IMR-90 (cell line): ENCODE data around the gene SLC66A1. TPM values are rescaled to one million over a fixed set of nuclear protein-coding genes. Genes with fewer than 3 reads are reported as not detected.

ENCODE experiments used
- ATAC-seq: fragments of 200-7000 bp; cut with Tn5 transposase; 2 replicates; pipeline ENCODE4 v1.9.1; 2020; ENCODE audit warnings: low read depth, mild to moderate bottlenecking, moderate library complexity
- BruUV-seq: library from RNA; stranded (reverse); fragments of 400-500 nt; replicated peaks from 2 replicates; lab custom pipeline; 2021; lab: Mats Ljungman, UMichigan
- CTCF ChIA-PET: fragments of 300-600 bp; formaldehyde crosslinking; extraction: SDS; loops from one replicate; lab custom pipeline; 2021; ENCODE audit warnings: antibody characterized with exemption; lab: Yijun Ruan, JAX
- POLR2A ChIA-PET: fragments of 300-600 bp; sonication (Branson Sonifier 250); formaldehyde crosslinking; loops from one replicate; lab custom pipeline; 2022; ENCODE audit warnings: antibody characterized with exemption; ENCODE audit not compliant: unreplicated experiment; lab: Charles Lee
- DNase-seq: peaks from one replicate; pipeline ENCODE4 v3.0.0; 2013
- H2AFZ ChIP-seq: replicated peaks from 2 replicates; pipeline ENCODE3; 2013; ENCODE audit warnings: low read length, mild to moderate bottlenecking; ENCODE audit not compliant: poor library complexity
- H2AK5ac ChIP-seq: 2 replicates; pipeline ENCODE4 v1.6.1; 2013; ENCODE audit warnings: low read depth, low read length, inconsistent platforms
- H2AK9ac ChIP-seq: replicated peaks from 2 replicates; pipeline ENCODE3; 2013; ENCODE audit warnings: mild to moderate bottlenecking, low read depth, low read length, moderate library complexity; ENCODE audit not compliant: poor library complexity
- H2BK120ac ChIP-seq: 2 replicates; pipeline ENCODE4 v1.6.1; 2013; ENCODE audit warnings: low read depth, low read length, inconsistent platforms
- H2BK15ac ChIP-seq: 3 replicates; pipeline ENCODE4 v1.6.1; 2013; ENCODE audit warnings: low read depth, low read length, inconsistent platforms
- H2BK20ac ChIP-seq: 2 replicates; pipeline ENCODE4 v1.6.1; 2013; ENCODE audit warnings: low read depth, mild to moderate bottlenecking, inconsistent platforms, low read length, moderate library complexity
- H2BK5ac ChIP-seq: 2 replicates; pipeline ENCODE4 v1.6.1; 2013; ENCODE audit warnings: mild to moderate bottlenecking, low read depth, low read length, inconsistent platforms; ENCODE audit not compliant: poor library complexity, severe bottlenecking
- H3K14ac ChIP-seq: replicated peaks from 2 replicates; pipeline ENCODE4 v1.6.1; 2013; ENCODE audit warnings: low read depth, low read length, inconsistent platforms
- H3K18ac ChIP-seq: 2 replicates; pipeline ENCODE4 v1.6.1; 2013; ENCODE audit warnings: low read depth, low read length, control low read depth
- H3K23ac ChIP-seq: 2 replicates; pipeline ENCODE4 v1.6.1; 2013; ENCODE audit warnings: low read depth, low read length, inconsistent platforms
- H3K27ac ChIP-seq: 2 replicates; pipeline ENCODE4 v1.5.1; 2013; ENCODE audit warnings: mild to moderate bottlenecking, control low read depth, low read length; ENCODE audit not compliant: insufficient read depth
- H3K27me3 ChIP-seq: 2 replicates; pipeline ENCODE4 v1.6.1; 2013; ENCODE audit warnings: low read length; ENCODE audit not compliant: control insufficient read depth, insufficient read depth
- H3K36me3 ChIP-seq: 2 replicates; pipeline ENCODE4 v1.6.1; 2013; ENCODE audit warnings: low read length, mixed read lengths; ENCODE audit not compliant: control insufficient read depth, insufficient read depth
- H3K4ac ChIP-seq: 2 replicates; pipeline ENCODE4 v1.6.1; 2013; ENCODE audit warnings: low read depth, low read length, inconsistent platforms
- H3K4me1 ChIP-seq: 2 replicates; pipeline ENCODE4 v1.6.1; 2013; ENCODE audit warnings: low read length, mixed read lengths; ENCODE audit not compliant: control insufficient read depth, insufficient read depth
- H3K4me2 ChIP-seq: 2 replicates; pipeline ENCODE4 v1.6.1; 2013; ENCODE audit warnings: low read depth, mild to moderate bottlenecking, control low read depth, low read length, moderate library complexity
- H3K4me3 ChIP-seq: 2 replicates; pipeline ENCODE4 v1.5.1; 2013; ENCODE audit warnings: low read depth, mild to moderate bottlenecking, control low read depth, low read length, moderate library complexity; ENCODE audit not compliant: insufficient read depth
- H3K56ac ChIP-seq: 2 replicates; pipeline ENCODE4 v1.6.1; 2013; ENCODE audit warnings: low read length, inconsistent platforms; ENCODE audit not compliant: insufficient read depth; ENCODE audit errors: extremely low read depth
- H3K79me1 ChIP-seq, 2 experiments: 2 replicates each; pipeline ENCODE4 v1.6.1; 2013; ENCODE audit warnings: low read length in 2 of 2, inconsistent platforms in 1 of 2, low read depth in 1 of 2
- H3K9ac ChIP-seq: 2 replicates; pipeline ENCODE4 v1.6.1; 2013; ENCODE audit warnings: low read depth, low read length, control low read depth
- H3K9me1 ChIP-seq: 2 replicates; pipeline ENCODE4 v1.6.1; 2013; ENCODE audit warnings: low read length, inconsistent platforms; ENCODE audit not compliant: insufficient read depth
- H3K9me3 ChIP-seq: 2 replicates; pipeline ENCODE4 v1.6.1; 2013; ENCODE audit warnings: low read length; ENCODE audit not compliant: control insufficient read depth, insufficient read depth
- H4K20me1 ChIP-seq: 2 replicates; pipeline ENCODE4 v1.6.1; 2013; ENCODE audit warnings: low read length, inconsistent platforms; ENCODE audit not compliant: insufficient read depth
- H4K5ac ChIP-seq: 2 replicates; pipeline ENCODE4 v1.6.1; 2013; ENCODE audit warnings: mild to moderate bottlenecking, low read depth, low read length, control low read depth
- H4K8ac ChIP-seq, 2 experiments: 2 replicates each; pipeline ENCODE4 v1.6.1; 2013; ENCODE audit warnings: low read depth in 2 of 2, low read length in 2 of 2, control low read depth in 1 of 2, inconsistent platforms in 1 of 2
- H4K91ac ChIP-seq: 2 replicates; pipeline ENCODE4 v1.6.1; 2013; ENCODE audit warnings: low read depth, low read length, inconsistent platforms; ENCODE audit not compliant: insufficient read depth
- BHLHE40 ChIP-seq: fragments of 150-350 bp; IDR thresholded peaks from 2 replicates; pipeline ENCODE4 v1.6.1; 2016; ENCODE audit warnings: mild to moderate bottlenecking, low read depth, low read length
- CEBPB ChIP-seq: IDR thresholded peaks from 2 replicates; pipeline ENCODE4 v1.6.1; 2012; ENCODE audit warnings: low read depth, low read length, improper control_type of control experiment
- CHD1 ChIP-seq: IDR thresholded peaks from 2 replicates; pipeline ENCODE4 v1.6.1; 2012; ENCODE audit warnings: low read depth, low read length, improper control_type of control experiment
- CTCF ChIP-seq: conservative IDR thresholded peaks from 2 replicates; pipeline ENCODE4 v1.5.1; 2012; ENCODE audit warnings: mild to moderate bottlenecking, low read depth, low read length, improper control_type of control experiment
- FOS ChIP-seq: fragments of 150-350 bp; IDR thresholded peaks from 2 replicates; pipeline ENCODE4 v1.6.1; 2016; ENCODE audit warnings: low read depth, low read length
- MAFK ChIP-seq: IDR thresholded peaks from 2 replicates; pipeline ENCODE4 v1.6.1; 2012; ENCODE audit warnings: low read depth, low read length, improper control_type of control experiment
- MAZ ChIP-seq: IDR thresholded peaks from 2 replicates; pipeline ENCODE4 v1.6.1; 2012; ENCODE audit warnings: low read depth, mild to moderate bottlenecking, low read length, improper control_type of control experiment, moderate library complexity, borderline replicate concordance
- POLR2A ChIP-seq: IDR thresholded peaks from 2 replicates; pipeline ENCODE4 v1.6.1; 2012; ENCODE audit warnings: mild to moderate bottlenecking, low read depth, low read length
- RAD21 ChIP-seq: IDR thresholded peaks from 2 replicates; pipeline ENCODE4 v1.6.1; 2012; ENCODE audit warnings: low read length, improper control_type of control experiment
- RFX5 ChIP-seq: IDR thresholded peaks from 2 replicates; pipeline ENCODE4 v1.8.0; 2012; ENCODE audit warnings: low read depth, mild to moderate bottlenecking, low read length, moderate library complexity
- SMC3 ChIP-seq: fragments of 150-350 bp; IDR thresholded peaks from 2 replicates; pipeline ENCODE4 v1.6.1; 2016; ENCODE audit warnings: low read depth, mild to moderate bottlenecking, antibody characterized with exemption, low read length, moderate library complexity
- USF2 ChIP-seq: fragments of 150-350 bp; IDR thresholded peaks from 2 replicates; pipeline ENCODE4 v1.6.1; 2017; ENCODE audit warnings: mild to moderate bottlenecking, antibody characterized with exemption, low read length, low read depth
- WGBS, 2 experiments: methylation state at CpG; one replicate each; pipeline versions ENCODE4 v1.1.5 to v1.1.7; 2013; ENCODE audit warnings: missing lambda C conversion rate in 2 of 2; ENCODE audit not compliant: insufficient read length in 1 of 2; ENCODE audit errors: extremely low coverage in 2 of 2; 5-methylcytosine and 5-hydroxymethylcytosine counted together
- dilution Hi-C: fragments of 300-500 bp; cut with HindIII; formaldehyde crosslinking; loops from one replicate; pipeline ENCODE4 v1.14.3; 2018; ENCODE audit warnings: low sequenced_read_pairs; ENCODE audit not compliant: unreplicated experiment
- in situ Hi-C: fragments of 300-500 bp; cut with MboI; formaldehyde crosslinking; loops from 3 replicates; pipeline ENCODE4 v1.14.3; 2019; ENCODE audit warnings: low sequenced_read_pairs, inconsistent platforms, mixed read lengths
- intact Hi-C: fragments of 100-400 bp; cut with micrococcal nuclease; formaldehyde crosslinking; loops from 2 replicates; pipeline ENCODE4 v1.10.0; 2022
- polyA plus RNA-seq, 3 experiments: library from polyadenylated mRNA; depleted of rRNA; stranded (reverse); fragments of >200 nt; gene quantifications; 2 replicates each; pipeline ENCODE4 v1.2.3, GENCODE V29; 2012; ENCODE audit warnings: low replicate concordance in 1 of 3
- total RNA-seq: library from RNA; depleted of rRNA; stranded (reverse); fragments of >200 nt; gene quantifications from 2 replicates; pipeline ENCODE4 v1.2.3, GENCODE V29; 2012
- TF ChIP-seq, protein P1 (sequence below): fragments of 150-350 bp; IDR thresholded peaks from 2 replicates; pipeline ENCODE4 v1.6.1; 2016; ENCODE audit warnings: low read depth, mild to moderate bottlenecking, low read length, moderate library complexity, borderline replicate concordance

SLC66A1 gene
- total and polyA plus RNA-seq, 2 of the 4 experiments (the other 2 are of a cell fraction), result 6.8 to 18.9 TPM

DNA sequence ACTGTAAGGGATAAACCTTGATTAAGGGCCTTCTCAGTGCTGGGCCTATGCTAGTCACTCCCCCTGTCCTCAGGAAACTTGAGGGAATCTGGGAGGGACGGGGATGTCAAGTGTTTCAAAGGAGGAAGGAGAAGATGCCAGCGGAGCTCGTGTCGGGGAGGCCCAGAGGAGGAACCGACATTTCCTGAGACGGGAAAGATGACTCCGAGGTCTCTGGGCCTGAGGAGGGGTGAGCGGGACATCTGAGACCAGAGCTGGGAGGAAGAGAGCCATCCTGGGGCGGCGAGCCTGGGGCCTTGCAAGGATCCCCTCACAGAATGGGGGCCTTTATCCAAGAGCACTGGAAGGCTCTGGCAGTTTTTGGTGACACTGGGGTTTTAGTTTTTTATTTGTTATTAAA, 10.4 kb downstream of the SLC66A1 start:
- Histone ChIP-seq H3K23ac (no peak overlapping the region), H3K79me1 (peaks cover 17 to 37% of the 10 kb centered on the region in 2 experiments), H3K4ac (no peak overlapping the region), H3K4me3 (no peak overlapping the region), H3K56ac (no peak overlapping the region), H3K27ac (no peak overlapping the region), H2BK15ac (no peak overlapping the region), H4K20me1 (no peaks in the 10 kb centered on the region; the same call in none of the 2 replicates), H3K9ac (no peak overlapping the region), H3K9me3 (no peaks in the 10 kb centered on the region), H3K14ac (no peak overlapping the region), H3K9me1 (peaks cover 10% of the 10 kb centered on the region; the same call in 1 of the 2 replicates), H3K4me2 (no peak overlapping the region), H4K8ac (no peak overlapping the region), H3K4me1 (no peaks in the 10 kb centered on the region), H2BK120ac (no peak overlapping the region), H2AK5ac (no peak overlapping the region), H3K36me3 (peaks cover 57% of the 10 kb centered on the region), H3K27me3 (no peaks in the 10 kb centered on the region), H2AK9ac (no peak overlapping the region), H3K18ac (no peak overlapping the region), H2BK5ac (no peak overlapping the region), H4K91ac (no peak overlapping the region), H2BK20ac (no peak overlapping the region), H4K5ac (no peak overlapping the region), H2AFZ (no peak overlapping the region)
- DNase-seq (no peak), ATAC-seq (no peak)
- BruUV-seq, result no TSS peak
- in situ Hi-C loops, result no loop called here
- WGBS, 2 experiments, result no CpG with 5 or more reads among the region's 10 CpGs
- ChIA-PET POLR2A (no interaction called here), CTCF (no interaction called here)
- intact Hi-C loops, result no loop called here
- TF ChIP-seq BHLHE40, result no peak
- TF ChIP-seq USF2, result no peak
- TF ChIP-seq MAFK, result no peak
- no peak for TF ChIP-seq CEBPB
- no peak for TF ChIP-seq CTCF
- no peak for TF ChIP-seq CHD1
- no peak for TF ChIP-seq FOS
- TF ChIP-seq, protein P1, sequence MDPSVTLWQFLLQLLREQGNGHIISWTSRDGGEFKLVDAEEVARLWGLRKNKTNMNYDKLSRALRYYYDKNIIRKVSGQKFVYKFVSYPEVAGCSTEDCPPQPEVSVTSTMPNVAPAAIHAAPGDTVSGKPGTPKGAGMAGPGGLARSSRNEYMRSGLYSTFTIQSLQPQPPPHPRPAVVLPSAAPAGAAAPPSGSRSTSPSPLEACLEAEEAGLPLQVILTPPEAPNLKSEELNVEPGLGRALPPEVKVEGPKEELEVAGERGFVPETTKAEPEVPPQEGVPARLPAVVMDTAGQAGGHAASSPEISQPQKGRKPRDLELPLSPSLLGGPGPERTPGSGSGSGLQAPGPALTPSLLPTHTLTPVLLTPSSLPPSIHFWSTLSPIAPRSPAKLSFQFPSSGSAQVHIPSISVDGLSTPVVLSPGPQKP, result no peak
- no peak for TF ChIP-seq SMC3
- no peak for TF ChIP-seq RAD21
- TF ChIP-seq POLR2A, result no peak
- TF ChIP-seq MAZ, result no peak
- no peak for TF ChIP-seq RFX5
- dilution Hi-C loops, result no loop called here
